HG03432 (cell line): ENCODE data around the gene FAM24A.
A peak's percentile ranks its signal among the peaks of the same experiment; 100 is the strongest.
"Not testable (repeated sequence)": the region's sequence is repeated elsewhere in the genome, so short reads cannot be mapped to it uniquely, and the experiment has no call there.

ENCODE experiments used
- ATAC-seq: cut with Tn5 transposase; IDR thresholded peaks from one replicate; pipeline ENCODE4 v1.9.1; 2021; ENCODE audit warnings: mild to moderate bottlenecking, moderate library complexity; ENCODE audit not compliant: unreplicated experiment

FAM24A gene, protein sequence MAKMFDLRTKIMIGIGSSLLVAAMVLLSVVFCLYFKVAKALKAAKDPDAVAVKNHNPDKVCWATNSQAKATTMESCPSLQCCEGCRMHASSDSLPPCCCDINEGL

DNA sequence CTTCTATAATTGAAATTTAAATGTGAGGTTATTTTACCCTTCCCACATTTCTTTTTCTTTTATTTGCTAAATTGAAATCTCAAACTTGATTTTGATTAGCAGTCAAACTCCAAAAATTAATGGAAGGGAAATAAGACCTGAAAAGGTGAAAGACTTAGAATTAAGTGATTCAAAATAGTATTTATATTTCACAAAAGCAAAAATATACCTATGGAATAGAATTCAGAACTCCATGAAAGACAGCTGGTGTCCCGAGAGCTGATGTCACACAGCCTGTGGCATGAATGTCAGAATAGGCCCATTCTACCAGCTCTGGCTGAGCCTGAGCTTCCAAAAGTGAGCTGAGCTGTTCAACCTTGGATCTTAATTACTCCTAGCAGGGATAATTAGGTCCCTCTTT, at the start of gene FAM24A:
TSS of gene FAM24A (plus strand) at position 301 of the 400 bp plus-strand sequence. CDS start 1,025 bp downstream, outside the sequence.
- ATAC-seq: no peak

DNA sequence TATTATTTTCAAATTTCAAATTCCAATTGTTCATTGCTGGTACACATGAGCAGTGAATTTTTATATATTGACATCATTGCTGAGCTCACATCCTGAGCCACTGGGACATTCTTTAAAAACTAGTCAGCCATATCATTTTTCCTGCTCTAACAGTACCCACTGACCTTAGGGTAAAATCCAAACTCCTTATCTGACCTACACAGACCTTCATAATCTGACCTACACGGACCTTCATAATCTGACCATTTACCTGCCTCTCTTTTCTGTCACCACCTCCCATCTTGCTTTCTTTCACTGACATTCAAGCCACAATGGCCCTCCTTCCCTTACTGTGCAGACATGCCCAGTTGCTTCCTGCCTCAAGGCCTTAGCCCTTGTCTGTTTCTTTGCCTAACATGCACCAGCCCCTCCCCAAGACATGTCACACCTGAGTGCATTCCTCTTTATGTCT, 48.7 kb upstream of the FAM24A start:
- ATAC-seq: no peak

DNA sequence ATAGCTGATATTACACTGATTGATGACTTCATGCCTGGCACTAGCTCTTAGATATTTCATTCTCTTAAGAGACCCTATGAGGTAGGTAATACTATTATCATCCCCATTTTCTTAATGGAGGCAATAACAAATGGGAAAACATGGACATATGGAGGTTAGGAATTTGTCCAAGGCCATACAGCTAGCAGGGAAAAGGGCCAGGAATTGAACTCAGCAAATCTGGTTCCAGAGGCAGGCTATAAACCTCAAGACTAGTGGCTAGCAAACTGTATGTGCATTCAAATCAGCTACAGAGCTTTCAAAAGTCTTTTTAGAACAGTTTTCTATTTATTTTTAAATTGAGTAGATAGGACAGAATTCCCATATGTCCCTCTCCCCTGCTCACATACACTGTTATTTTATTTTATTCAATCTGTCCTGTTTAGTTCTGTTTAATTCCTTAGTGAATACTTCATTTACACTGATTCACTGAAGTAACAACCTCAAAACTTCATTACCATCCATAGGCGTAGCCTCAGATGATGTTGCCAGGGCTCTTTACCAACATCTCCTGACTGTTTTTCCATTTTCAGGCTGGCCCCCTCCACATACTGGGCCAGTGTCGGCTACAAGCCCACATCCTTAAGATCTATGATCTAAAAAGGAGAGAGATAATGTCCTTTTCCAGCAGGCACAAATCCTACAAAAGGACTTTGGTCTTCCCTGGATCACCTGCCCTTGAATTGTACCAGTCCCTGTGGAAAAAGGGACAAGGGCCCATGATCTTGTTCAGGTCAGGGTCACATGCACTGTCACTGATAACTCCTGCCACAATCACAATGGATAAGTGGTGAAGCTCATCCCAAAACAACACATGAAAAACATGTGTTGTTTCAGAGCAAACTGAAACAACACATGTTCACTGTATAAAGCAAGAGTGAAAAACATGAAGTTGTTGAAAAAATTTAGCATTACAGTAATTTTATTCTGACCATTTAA, 46.9 kb upstream of the FAM24A start:
- ATAC-seq: no peak

DNA sequence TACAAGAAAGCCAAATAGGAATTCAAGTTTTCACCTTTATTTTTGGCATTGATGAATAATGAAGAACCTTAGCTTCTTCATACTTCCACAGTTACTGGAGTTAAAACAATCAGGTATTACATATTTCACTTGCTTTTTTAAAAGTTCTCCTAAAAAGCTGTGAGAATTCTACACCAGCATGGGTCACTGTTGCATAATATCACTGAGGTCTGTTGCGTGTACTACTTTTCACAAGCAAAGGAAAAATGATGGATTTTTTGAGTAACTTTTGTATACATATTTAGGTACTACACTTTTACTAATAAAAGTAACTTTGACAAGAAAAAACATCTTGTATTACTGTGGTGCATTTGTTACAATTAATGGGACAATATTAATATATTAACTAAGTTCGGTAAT, 46.2 kb upstream of the FAM24A start:
- no peak for ATAC-seq

DNA sequence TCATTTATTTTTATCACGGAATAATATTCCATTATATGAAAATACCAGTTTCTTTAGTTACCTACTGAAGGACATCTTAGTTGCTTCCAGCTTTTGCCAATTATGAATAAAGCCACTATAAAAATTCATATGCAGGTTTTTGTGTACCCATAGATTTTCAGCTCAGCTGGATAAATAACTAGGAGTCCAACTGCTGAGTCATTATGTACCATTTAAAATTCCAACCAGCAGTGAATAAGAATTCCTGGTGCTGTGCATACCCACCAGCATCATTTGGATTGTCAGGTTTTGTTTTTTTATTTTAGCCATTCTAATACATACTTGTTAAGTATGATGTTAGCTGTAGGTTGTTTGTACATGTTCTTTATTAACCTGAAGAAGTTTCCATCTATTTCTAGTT, 45.5 kb upstream of the FAM24A start:
- no peak for ATAC-seq

DNA sequence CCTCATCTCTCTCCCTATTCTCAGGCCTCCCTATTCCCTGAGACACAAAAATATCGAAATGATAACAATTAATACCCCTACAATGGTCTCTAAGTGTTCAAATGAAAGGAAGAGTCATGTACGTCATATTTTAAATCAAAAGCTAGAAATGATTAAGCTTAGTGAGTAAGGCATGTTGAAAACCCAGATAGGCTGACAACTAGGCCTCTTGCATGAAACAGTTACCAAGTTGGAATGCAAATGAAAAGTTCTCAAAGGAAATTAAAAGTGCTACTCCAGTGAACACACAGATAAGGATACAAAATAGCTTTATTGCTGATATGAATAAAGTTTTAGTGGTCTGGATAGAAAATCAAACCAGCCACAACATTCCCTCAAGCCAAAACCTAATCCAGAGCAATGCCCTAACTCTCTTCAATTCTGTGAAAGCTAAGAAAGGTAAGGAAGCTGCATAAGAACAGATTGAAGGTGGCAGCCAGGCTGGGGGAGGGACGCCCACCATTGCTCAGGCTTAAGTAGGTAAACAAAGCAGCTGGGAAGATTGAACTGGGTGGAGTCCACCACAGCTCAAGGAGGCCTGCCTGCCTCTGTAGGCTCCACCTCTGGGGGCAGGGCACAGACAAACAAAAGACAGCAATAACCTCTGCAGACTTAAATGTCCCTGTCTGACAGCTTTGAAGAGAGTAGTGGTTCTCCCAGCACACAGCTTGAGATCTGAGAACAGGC, 43.5 kb upstream of the FAM24A start:
- ATAC-seq: not testable (repeated sequence)

DNA sequence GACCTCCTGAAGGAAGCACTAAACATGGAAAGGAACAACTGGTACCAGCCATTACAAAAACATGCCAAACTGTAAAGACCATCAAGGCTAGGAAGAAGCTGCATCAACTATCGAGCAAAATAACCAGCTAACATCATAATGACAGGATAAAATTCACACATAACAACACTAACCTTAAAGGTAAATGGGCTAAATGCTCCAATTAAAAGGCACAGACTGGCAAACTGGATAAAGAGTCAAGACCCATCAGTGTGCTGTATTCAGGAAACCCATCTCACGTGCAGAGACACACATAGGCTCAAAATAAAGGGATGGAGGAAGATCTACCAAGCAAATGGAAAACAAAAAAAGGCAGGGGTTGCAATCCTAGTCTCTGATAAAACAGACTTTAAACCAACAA, 41.6 kb upstream of the FAM24A start:
- ATAC-seq: not testable (repeated sequence)

DNA sequence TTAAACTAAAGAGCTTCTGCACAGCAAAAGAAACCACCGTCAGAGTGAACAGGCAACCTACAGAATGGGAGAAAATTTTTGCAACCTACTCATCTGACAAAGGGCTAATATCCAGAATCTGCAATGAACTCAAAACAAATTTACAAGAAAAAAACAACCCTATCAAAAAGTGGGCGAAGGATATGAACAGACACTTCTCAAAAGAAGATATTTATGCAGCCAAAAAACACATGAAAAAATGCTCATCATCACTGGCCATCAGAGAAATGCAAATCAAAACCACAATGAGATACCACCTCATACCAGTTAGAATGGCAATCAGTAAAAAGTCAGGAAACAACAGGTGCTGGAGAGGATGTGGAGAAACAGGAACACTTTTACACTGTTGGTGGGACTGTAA, 38.5 kb upstream of the FAM24A start:
- not testable (repeated sequence) for ATAC-seq

DNA sequence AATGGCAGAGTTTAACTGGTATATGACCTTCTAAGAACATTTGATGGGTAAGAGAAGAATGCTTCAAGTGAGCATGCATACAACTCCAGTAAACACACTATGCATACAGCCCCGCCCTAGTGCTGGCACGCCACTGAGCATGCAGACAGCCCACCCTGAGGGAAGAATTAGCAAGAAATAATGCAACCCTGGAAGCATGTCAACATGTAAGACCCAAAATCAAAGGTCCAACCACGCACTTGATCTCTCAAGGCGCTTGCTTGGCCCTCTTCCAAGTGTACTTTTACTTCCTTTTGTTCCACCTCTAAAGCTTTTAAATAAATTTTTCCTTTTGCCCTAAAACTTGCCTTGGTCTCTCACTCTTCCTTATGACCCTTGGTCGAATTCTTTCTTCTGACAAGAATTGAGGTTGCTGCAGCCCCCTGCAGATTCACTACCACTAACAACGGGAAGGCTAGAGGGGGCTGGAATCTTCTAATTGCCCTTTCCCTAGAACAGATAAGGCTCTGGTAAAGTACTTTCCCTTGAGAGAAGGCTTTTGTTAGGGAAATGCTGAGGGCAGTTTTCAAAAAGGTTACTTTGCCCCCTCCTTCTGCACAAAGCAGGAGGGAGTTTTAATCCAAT, 34.5 kb upstream of the FAM24A start:
- no peak for ATAC-seq

DNA sequence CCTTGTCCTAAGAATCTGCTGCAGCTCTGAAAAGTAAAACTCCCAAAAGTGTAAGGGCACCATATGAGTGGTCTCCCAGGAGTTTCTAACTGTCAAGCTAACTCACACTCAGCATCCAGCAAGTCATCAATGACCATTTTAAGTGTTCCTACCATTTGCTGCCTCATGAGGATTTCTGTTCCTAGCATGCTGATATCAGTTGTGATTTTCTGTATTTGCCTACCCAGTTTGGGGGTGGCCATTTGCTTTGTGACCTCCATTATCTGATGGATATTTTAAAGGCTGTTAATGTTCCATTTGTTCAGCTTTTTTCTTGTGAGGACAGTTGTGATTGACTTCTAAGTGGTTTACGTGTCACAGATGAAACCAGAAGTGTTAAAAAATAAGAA, 33.9 kb upstream of the FAM24A start:
- no peak for ATAC-seq

DNA sequence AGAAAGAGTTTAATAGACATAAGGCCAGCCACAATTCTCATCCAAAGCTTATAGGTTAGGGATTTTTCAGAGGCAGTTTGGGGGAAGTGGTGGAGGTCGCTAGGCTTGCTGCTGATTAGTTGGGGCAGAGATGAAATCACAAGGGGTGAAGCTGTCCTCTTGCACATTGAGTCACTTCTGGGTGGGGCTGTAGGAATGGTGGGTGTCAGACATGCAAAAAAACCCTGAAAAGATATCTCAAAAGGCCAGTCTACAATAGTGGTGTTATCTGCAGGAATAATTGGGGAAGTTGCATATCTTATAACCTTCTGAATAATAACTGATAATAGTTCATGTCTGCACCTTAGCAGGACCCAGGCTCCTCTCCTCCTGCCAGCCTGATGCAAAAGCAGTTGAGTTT, 33.1 kb upstream of the FAM24A start:
- no peak for ATAC-seq

DNA sequence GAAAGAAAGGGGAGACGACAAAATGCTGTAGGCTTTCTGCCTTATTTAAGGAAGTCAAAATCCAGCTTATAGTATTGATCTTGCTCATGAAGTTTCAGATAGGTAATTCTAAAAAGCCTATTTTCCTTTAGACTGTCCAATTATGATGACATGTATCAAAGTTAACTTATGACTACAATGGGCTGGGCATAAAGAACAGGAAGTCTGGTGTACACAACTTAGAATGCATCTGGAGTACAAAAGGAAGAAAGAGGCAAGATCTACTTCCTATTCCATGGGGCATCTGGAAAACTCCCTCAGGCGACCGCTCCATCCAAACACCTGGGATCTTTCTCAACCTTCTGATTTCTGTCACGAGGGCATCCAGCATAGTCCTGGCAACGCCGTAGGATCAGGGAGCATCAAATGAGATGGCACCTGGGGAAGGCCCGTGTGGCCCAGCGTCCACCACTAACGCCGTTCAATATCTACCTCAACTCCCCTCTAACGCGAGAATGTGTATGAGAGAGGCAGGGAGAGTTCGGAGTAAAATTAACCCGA, 31.5 kb upstream of the FAM24A start:
- peak; percentile 17 for ATAC-seq

DNA sequence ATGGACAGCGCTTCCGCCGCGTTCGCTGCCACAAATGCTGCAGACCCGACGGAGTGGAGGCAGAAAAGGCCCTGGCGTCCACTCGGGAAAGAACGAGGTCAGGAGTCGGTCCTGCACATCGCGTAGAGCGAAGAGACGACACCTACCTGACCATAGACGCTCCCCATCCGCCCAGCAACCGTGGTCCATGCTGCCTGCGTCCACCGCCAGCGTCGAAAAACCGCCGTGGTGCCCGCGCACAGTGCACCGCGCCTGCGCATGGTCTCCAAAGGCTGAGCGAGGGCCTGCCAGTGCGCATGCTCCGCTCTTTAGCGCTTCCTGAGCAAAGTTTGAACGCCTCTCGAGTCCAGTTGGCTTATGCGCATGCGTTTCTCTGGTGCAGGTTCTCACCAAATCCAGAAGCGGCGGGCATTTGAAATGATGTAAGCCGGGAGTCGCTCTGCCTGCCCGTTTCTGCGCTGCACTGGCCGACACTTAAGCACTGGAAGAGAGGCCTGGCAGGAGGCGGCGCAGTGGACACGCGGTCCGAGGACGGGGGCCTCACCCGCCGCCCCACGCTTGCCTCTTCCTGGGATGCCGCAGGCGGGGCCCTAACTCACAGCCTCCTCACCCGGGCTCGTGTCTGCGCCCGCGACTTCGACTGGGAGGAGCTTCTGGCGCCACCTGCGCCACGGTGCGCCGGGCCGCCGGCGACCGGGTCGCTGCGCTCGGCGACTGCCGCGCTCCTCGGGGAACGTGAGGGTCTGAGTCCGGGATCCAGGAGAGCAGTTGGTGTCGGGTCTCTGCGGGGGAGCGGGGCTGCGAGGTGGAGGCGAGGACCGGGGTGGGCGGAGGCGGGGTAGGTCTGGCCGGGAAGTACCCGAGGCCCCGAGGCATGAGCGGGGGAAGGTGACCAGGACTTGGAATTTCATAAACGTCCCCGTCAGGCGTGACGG, 30.8 kb upstream of the FAM24A start, which contains the start of gene FAM24B:
TSS of gene FAM24B (minus strand) at position 243 of the 935 bp plus-strand sequence. CDS start 29,066 bp downstream, outside the sequence.
- ATAC-seq: peak; percentile 83

DNA sequence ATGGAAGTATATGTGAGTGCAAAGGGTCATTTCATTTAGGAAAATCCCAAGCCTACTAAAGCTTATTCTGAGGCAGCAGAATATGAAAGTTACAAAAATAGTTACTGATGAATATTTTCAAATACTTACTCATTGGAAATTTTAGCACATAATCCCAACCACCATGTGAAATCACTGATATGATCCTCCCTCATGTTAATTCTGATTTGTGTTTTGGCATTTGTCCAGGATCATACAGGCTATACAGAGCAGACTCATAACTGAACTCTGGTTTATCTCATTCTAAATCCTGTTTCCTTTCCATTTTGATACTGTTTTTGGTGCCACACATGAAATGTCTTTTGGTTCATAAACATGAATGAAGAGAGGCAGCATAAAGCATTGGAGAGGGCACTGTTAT, 27.6 kb upstream of the FAM24A start:
- no peak for ATAC-seq

DNA sequence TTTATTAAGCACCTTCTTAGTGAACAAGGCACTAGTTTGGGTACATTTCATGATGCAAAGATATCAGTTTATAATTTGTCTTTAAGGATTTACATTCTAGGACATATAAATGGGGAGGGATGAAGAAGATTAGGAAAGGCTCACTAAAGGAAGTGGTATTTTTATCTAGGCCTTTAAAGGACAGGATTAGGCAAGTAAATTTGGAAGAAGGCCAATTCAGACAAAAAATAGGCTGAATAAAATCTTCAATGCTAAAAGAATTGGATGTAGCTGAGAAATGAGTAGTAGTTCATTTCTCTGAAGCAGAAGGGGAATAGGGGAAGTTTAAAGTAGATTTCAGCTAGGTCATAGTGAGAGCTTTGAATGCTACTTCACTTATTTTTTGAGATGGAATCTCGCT, 26.2 kb upstream of the FAM24A start:
- no peak for ATAC-seq

DNA sequence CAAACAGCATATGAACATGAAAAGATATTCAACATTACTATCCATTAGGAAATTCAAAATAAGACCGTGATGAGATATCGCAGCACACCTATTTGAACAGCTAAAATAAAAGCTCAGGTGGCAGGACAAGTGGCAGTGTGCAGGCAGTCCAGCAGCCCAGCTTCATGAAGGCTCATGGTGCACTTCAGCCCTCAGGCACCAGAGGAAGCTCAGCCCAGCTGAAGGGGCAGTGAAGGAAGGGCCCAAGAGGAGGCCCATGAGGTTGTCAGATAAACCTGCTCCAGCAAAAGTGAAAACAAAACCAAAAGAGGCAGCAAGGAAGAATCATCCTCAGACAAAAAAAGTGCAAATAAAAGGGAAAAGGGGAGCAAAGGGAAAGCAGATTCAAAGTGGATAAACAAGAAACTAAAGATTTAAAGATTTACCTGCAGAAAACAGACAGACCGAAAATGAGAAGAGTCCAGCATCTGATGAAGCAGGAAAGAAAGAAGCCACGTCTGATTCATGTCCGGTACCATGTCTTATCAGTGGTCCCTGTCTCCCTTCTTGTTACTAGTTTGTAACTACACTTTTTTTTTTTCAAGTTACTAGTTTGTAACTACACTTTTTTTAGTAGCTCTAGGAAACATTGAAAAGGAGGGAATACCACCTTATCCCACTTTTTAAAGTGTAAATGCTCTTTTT, 16.0 kb upstream of the FAM24A start:
- no peak for ATAC-seq

DNA sequence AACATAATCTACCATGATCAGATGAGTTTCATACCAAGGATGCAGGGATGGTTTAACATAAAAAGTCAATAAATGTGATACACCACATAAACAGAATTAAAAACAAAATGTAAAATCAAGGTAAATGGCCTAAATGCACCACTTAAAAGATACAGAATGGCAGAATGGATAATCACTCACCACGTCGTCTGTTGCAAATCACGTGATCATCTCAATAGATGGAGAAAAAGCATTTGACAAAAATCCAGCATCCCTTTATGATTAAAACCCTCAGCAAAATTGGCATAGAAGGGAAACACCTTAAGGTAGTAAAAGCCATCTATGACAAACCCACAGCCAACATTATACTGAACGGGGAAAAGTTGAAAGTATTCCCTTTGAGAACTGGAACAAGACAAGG, 6.5 kb upstream of the FAM24A start:
- ATAC-seq: not testable (repeated sequence)

DNA sequence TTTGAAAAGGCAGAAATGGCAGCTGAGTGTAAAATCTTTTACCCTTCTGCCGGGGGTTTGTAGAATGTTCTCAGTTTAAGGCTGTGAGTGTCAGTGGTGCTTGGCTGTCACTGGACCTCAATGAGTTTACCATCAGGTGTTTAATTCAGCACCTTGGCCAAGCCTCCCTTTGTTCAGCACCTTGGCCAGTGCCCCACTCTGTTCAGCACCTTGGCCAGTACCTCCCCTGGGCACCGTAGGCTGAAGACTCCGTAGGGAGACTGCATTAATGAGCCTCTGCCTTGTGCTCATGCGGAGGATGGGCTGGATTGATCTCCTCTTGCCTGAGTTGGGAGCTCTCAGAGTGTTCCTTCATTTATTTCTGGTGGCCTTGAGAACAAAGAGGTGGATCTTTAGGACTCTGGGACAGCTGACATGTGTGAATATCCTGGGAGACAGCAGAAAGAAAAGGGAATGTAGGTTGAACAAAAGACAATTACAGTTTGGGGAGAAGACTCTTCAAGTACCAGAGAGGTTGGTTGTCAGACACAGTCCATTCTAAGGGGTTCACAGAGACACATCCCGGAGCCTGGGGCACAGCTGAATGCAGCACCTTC, 1.6 kb downstream of the FAM24A start:
- no peak for ATAC-seq

DNA sequence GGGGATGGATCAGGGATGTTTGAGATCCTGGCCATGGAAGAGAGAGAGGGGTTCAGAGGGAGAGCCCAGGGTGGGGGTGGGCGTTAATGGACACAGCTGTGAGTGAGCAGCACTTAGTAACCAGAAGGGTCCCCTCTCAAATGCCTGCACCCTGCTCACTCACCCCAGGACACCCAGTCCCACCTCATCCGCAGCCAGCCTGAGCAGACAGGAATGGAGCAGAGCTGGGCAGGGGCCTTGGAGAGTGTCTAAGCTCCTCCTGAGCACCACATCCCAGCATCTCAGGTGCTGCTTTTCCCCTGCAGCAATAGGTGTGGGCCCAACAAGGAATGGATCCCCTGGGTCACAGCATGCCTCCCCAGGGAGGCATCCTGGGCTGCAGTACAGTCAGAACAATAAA, 5.3 kb downstream of the FAM24A start:
- ATAC-seq: no peak
